DMS153 treated with DMSO at 0.1 percent for 48 hours (cell line): ENCODE measurements around the gene IGSF22.

Source experiments
- DNase-seq: peaks from one replicate; lab custom pipeline; 2025; ENCODE audit not compliant: unreplicated experiment; lab: John Stamatoyannopoulos, UW

The IGSF22 gene

DNA sequence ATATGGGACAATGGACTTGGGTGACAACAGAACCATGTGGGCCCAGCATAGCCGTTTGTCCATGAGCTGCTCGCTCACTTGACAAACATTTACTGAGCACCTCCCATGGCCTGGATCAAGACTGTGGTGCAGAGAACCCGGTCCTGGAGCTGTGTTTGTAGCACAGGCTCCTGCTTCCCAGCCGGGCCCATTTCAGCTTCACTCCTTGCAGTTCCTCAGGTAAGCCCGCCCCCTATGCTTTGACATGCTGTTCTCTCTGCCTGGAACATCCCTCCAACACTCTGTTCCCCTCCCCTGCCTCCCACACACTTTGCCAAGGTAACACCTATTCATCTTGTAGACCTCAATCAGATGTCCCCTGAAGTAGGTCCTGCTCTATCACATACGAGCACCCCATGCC lies 19.3 kb upstream of the IGSF22 start:
- DNase-seq: no peak

DNA sequence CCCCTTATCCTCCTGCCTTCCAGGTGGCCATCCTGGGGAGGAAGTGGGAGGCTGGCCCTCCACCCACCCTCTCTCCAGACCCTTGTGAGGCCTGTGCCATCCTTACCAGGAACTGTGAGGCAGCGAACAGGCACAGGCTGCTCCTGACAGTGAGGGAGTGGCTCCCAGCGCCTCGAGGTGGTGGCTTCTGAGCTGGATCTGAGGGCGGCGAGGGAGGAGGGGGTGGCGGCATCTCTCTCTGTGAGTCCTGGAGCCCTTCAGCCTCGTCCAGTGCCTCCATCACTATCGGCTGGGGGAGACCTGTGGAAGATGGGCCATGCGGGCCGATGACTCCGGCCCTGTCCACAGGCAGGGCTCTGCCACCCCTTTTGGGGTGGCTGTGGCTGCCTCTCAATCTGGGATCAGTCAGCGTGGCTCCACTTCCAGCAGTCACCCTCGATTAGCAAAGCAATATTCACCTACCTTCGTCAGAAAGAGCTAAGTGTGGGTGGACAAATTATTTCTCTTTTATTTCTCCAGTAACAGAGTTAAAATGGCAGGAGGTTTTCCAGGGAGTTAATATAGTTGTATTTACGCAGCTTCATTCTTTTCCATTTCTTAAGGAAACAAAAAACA lies 18.0 kb upstream of the IGSF22 start:
- DNase-seq: no peak

DNA sequence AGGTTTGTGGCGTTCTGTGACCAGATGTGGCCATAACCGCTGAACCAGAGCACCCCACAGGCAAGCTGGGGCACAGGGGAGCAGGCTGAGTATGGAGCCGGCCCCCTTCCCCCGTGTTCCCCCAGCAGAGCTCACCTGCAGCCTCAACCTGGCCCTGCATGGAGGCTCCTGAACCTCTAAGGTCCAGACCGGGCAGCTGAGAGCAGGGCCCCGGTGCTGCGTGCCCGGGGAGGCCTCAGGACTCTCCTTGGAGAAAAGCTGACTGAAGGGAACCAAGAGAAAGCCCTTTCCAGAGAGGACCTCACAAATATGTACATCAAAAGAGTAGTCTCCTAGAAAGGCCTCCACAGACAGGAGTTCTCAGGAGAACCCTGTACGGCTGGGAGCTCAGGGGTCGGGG lies 17.4 kb upstream of the IGSF22 start:
- DNase-seq: no peak

DNA sequence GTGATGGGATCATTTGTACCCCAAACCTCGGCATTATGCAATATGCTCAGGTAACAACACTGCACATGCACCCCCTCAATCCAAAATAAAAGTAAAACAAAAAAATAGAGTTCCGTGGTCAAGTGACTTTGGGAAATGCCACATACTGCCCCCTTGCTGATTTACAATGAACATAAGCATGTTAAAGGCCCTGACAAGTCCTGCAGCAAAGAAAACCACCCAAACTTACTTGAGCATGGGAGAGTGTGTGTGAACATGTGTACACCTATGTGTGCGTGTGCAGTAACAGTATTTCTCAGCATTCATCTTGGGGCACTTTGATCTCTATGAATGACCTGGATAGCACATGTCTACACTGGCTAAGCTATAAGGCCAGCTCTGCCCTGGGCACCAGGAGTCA lies 15.8 kb upstream of the IGSF22 start:
- no peak for DNase-seq

DNA sequence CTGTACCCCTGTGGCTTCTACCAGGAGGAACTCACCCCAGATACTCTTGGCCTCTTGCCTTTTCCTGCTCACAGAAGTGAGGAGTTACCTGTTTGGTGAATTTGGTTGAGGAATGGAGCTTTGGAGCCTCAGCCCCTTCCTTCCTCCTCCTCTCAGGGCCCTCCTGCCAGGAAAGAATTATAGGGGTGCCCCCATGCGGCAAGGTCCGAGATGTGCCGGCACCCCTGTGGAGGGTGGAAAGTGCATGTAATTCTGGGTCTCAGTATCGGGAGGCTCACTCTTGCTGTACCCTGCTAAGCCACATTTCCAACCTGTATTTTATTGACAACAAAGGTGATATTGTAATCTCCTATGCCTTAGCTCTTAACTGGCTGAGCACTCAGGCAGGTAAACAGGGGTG lies 13.7 kb upstream of the IGSF22 start:
- no peak for DNase-seq

DNA sequence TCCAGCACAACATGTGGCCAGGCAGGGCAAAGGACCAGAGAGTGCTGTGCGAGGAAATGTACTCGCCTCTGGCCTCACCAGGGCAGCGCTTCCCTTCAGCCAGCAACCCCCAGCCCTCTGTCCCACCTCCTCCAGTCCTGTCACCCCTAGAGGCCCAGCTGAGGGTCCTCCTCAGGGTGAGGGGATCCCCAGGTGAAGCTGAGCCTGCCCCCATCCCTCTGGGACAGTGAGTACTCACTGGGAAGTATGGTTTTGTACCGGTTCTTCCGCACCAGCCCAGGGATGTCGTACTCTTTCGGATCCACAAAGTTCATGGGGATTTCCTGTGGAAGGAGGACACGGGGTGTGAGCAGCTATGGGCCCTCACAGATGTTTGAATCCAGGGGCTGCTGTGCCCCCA lies 11.7 kb upstream of the IGSF22 start:
- no peak for DNase-seq

DNA sequence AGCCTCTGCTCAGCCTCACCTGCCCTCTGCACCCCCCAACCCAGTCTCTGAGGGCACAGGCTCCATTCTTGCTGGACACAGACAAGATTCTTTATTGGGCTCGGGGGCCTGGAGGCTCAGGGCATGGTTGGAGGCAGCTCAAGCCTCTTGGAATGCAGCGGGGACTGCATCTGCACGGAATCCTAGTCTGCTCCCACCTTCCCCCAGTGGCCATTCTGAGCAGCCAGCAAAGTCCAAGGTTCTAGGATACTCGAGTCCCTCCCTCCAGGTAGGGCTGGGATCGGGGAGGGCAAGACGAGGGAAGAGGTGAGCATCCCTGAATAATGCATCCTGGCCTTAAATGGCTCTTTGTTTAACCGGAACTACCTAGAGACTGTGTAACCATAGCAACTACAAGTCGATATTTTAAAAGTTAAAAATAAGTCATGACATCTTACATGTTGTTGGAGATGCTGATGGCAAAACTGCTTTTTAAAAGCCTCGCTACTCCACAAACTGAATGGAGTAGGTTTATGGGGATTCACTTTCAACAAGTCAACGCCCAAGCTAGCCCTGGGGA lies 10.7 kb upstream of the IGSF22 start:
- no peak for DNase-seq

DNA sequence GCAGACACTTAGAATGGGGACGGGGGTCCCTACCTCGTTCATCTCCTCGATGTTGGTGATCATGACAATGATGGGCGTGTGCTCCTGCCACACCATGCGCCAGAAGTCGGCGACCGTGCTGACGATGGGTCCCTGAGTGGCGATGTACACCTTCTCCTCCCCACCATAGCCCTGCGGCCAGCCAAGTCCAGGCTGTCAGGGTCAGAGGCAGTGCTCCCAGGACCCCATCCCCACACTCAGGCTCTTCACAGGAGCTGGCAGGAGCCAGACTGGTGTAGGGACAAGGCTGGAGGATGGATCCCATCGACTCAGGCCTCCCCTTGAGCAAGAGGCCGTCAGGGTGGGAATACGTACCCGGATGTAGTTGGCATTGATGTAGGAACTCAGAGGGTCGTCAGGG lies 7.2 kb upstream of the IGSF22 start:
- no peak for DNase-seq

DNA sequence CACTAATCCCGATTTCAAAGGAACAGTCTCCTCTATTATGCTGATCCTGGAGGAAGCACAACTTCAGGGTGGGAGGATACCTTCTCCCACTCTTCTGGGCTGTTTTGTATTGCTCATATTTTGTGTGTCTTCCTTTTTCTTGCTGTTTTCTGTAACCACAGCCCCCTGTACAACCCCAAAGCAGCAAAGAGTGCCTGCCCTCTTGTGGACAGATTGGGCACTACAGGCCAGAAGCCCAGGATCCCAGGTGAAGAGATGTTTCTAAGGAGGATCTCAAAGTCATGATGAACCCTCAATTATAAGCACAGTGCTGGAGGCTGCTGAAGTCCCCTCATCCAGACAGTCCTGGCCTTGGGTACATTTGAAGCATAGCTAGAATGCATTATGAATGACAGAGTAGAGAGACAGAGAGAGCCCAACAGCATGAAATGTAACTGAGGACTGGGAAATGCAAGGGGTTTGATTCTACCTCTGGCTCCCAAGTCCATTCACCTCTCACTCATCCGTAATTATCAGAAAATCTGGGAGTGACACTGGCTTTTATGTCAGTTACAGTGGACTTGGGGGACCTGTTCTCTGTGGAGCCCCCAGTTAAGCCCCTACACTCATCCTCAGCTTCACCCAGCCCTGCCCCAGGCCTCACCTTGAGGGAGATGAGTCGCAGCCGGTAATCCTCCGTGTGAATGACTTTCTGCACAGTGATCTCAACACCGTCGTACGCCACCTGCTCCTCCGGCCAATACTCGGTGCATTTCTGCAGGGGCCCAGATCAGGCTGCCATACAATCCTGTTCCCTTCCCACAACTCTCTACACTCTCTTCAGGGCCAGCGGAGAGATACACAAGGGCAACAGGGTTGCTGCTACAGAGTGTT lies 6.2 kb upstream of the IGSF22 start:
- DNase-seq: peak; percentile 7

DNA sequence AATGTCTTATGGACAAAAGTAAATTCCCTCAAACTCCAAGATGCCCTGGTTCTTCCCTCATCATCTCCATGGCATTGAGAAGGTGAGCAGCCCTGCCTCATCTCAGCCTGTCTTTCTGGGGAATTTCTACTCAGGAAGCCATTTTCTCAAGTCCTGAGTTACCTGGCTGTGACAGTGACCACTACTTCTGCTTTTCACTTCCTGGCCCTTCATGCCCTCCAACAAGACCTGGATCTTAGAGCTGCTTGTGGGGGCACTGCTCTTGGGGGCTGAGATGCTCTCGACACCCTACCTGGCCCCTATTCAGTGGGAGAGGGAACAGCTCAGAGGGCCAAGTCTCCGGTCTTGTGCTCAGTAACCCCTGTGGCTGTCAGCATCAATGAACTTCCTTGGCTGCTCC lies 5.5 kb upstream of the IGSF22 start:
- no peak for DNase-seq

DNA sequence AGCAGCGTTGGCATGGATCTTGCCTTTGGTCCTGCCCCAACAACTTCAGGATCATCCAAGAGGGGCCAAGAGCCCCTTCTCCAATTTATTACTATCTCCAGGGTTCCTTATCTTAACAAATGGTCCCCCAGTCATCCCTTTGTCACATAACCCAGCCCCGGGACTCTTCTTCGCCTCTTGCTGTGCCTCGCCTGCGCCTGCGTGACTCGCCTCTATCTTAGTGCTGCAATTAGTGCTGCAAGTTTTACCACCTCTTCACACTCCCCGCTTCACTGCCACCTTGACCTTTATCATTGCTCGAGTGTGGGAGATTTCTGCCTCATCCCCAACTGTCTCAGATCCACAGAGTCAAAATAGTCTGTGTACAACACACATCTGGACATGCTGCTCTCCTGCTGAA lies 4.0 kb upstream of the IGSF22 start:
- DNase-seq: no peak

DNA sequence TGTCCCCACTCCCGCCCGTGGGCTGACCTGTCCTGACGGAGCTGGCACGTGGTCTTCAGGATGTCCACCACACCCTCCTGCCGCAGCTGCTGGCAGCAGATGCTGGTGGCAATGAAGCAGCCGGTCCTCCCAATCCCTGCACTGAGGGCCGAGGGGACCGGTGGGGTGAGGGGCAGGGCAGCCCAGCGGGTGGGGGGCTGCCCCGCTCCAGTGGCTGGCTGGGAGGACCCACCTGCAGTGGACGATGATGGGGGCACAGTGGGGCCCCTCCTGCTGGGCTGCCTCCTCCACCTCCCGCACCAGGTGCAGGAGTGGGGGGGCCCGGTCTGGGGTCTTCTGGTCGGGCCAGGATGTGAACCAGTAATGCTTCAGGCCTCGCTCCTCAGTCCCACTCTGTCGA lies 3.4 kb upstream of the IGSF22 start:
- no peak for DNase-seq

DNA sequence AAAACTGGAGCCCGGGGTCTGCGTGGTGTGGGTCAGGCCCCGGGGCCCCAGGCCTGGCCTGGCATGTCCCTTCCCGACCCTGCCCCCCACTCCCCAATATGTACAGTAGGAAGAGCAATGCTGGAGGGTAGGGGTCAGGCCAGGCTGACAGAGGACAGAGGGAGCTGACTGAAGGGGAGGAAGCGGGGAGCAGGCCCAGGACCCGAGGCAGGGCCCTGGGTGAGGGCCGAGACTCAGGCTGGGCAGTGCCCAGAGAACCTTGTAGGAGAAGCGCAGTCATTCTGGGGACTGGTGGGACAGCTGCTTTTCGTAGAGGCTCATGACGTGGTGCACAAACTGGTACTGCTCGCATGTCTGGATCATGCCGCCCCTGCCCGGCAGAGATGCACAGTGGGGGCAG lies 2.7 kb upstream of the IGSF22 start:
- no peak for DNase-seq

DNA sequence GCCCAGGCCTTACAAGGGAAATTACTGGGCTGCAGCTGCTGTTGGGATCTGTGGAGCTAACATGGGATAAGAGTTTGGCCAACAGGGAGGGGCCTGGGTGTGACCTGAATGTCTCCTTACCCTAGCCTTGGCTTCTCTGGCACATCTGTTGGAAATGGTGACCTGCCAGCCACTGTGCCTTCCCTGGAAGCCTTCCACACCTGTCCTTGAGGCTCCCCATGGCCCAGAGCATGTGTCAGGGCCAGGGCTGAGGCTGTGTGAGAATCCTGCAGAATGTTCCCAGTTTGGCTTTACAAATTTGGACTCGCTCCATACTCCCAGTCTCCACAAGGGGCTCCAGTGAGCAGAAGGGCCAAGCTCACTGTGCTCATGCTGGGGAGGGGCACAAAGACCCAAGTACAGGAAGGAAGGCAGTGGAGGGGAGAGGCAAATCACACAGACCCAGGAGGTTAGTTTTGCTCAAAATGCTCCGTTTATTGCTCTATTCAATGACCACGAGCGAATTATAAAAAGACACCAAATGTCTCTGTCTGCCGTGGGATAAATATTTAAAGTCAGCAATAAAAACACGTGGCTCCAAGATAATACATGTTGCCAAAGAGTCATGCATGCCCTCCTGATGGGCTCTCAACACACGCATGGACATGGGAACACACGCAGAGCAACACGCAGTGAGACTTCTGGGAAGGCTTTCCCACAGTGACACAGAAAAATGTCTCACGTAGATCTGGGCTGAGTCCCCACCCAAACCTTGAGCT lies 1.7 kb upstream of the IGSF22 start:
- no peak for DNase-seq

DNA sequence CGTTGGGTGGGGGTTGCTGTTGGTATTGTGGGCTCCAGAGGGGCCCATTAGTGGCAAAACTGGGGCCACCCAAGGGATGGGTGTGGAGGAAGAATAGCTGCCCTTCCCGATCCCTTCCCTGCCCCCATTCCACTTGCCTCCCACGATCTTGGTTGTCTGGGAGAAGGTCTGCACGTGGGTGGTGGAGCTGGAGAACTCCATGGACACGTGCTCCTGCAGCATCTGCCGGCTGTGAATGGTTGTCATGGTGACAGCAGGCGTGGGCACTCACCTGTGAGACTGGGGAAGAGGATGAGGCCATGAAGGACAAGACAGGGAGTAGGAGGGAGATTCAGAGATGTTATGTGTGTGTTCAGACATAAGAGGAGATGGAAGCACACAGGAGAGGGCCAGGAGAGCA lies 2.0 kb downstream of the IGSF22 start:
- peak; percentile 13 for DNase-seq

DNA sequence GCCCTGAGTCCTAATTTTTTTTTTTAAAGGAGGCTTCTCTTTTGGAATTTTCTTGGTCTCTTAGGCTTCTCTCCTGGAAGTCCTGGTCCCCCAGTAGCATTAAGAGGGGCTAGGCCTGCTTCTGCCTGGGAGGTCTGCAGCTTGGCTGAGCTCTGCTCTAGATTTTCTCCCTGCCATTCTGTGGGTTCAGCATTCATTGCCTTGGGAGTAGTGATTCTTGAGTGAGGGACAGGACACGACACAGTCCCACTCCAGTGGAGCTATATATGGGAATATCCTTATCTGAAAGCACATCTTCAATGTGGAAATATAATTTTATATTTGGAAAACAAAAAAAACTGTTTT lies 3.7 kb downstream of the IGSF22 start:
- no peak for DNase-seq

DNA sequence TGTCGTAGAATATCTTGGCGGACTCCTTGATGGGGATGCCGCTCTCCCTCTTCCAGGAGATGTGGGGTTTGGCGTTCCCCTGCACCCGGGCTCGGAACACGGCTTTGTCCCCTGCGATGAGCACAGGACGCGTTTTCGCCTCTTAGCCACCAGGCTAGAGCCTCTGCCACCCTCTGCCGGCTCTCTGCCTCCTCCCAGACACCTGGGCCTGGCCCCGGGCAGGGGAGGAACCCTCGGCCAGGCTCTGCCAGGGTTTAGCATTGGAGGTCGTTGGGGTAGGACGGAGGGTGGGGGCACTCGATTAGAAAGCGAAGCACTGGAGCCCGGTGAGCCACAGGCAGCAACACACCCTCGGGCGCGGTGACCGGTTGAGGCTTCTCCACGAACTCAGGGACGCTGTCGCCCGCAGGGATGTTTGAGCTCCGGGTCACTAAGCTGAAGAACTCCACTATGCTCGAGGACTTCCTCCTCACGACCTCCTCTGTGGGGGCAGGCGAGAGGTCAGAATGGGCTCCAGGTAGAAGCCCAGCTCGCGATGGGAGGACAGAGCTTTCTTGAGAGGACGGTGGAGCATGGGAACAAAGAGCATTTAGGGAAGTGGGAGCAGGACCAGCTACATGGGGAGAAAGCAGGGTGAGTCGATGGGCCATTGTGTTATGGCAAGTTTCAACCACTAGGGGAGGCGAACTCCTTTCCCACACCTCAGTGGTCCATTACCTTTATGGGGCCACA lies 4.3 kb downstream of the IGSF22 start:
- peak; percentile 44 for DNase-seq

DNA sequence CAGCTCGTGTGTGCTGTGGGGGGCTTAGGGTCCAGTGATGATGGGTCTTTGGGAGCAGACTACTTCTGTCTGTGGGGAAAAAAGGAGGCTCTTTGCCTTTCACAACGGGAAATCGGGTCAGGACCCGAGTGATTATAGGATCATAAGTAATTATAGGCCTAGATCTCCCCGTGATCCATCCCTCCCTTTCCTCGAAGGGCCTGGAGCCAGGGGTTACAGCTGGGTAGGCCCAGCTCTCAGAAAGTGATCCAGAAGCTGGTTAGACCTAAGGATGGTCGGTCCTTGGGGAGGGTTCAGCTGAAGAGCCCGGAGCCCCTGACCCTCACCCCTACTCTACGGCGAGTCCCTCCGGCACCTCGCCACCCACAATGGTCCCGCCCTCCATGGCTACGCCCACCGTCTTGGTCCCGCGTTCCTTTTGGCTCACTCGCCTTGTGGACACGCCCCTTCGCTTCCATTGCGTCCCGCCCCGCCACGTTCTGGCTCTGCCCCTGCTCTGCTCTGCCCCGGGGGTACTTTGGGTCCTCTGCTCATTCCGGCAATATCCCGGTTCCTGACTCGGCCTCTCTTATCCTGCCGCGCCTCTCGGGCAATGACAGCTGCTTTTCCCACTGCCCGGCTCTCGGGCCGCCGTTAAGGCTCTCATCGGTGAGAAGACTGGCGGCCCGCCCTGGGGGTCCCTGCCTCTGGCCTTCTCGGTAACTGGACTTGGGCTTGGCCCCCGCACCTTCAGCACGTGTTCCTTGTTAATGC lies 5.0 kb downstream of the IGSF22 start:
- peak; percentile 44 for DNase-seq

DNA sequence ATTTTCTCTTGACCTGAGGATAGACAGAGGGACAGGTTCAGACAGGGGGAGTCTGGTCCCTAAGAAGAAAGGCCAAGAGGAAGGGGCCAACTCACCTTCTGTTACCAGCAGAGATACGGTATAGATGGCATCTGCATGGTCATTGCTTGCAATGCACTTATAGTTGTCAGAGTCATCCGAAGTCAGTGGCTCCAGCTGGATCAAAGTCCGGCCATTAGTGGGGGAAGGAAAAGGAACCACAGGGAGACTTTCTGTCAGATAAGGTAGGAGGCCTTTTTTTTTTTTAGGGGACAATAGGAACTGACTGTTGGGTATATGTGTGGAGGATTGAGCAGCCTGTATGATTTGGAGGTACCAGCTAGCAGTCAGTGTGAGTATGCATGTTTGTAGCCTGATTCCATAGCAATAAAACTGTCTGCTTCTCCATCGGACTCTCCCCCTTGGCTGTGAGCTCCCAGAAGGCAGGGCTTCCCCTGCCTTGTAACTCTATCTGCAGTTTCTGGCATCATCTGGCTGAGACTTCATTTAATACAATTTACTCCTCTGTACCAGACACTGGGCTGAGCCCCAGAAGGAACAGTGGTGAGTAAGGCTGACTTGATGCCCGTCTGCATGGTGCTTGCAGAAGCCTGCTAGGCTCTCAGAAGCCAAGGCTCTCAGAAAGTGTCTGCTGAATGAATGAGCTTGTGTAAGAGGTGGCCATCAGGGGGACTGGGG lies 5.7 kb downstream of the IGSF22 start:
- DNase-seq: no peak

DNA sequence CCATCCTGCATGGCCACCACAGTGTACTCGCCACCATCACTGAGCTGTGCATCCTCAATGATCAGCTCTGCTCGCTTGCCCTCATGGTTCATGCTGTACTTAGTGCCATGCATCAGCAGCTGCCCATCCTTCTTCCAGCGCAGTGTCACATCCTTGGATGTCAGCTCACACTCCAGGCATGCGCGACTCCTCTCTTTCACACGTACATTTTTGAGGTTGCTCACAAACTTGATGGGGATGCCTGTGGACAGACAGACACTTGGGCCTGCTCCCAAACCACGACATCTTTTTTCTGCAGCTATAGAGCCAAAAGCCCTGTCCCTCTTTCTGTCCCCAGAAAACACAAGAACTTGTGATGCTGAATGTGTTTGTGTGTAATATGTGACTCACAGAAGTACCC lies 10.5 kb downstream of the IGSF22 start:
- no peak for DNase-seq
